LNCaP clone FGC (cell line): Measurements from ENCODE around the gene CACNA1C.

Experiments
- DNase-seq: peaks from one replicate; pipeline ENCODE4 v3.0.0-alpha.2; 2011; ENCODE audit warnings: low read depth
- H3K4me3 ChIP-seq: 2 replicates; pipeline ENCODE4 v1.5.1; 2011; ENCODE audit warnings: mild to moderate bottlenecking, low read depth, low read length, control low read depth
- CTCF ChIP-seq: IDR thresholded peaks from 2 replicates; pipeline ENCODE4 v1.5.1; 2012; ENCODE audit warnings: mild to moderate bottlenecking; ENCODE audit not compliant: control insufficient read depth, insufficient read depth; ENCODE audit errors: extremely low read depth

CACNA1C gene

GRCh38 chr12:2215709-2216560, 163.1 kb downstream of the CACNA1C start:
- H3K4me3 ChIP-seq = no peak overlapping the region
- DNase-seq = no peak
- no peak for TF ChIP-seq CTCF

GRCh38 chr12:2218706-2219105, 165.9 kb downstream of the CACNA1C start:
- TF ChIP-seq CTCF = no peak
- DNase-seq = no peak
- no peak overlapping the region for H3K4me3 ChIP-seq

GRCh38 chr12:2221030-2221621, 168.3 kb downstream of the CACNA1C start:
- H3K4me3 ChIP-seq = no peak overlapping the region
- no peak for TF ChIP-seq CTCF
- DNase-seq = no peak

GRCh38 chr12:2222691-2223090, 169.9 kb downstream of the CACNA1C start:
- DNase-seq = no peak
- no peak for TF ChIP-seq CTCF
- no peak overlapping the region for H3K4me3 ChIP-seq

- no peak for TF ChIP-seq CTCF
- DNase-seq = no peak
- H3K4me3 ChIP-seq = no peak overlapping the region
Observed at GRCh38 chr12:2224961-2225360, 172.2 kb downstream of the CACNA1C start.

- no peak for DNase-seq
- no peak overlapping the region for H3K4me3 ChIP-seq
- TF ChIP-seq CTCF = no peak
Observed at GRCh38 chr12:2225696-2226095, 172.9 kb downstream of the CACNA1C start.
